HepG2 (cell line): Measurements from ENCODE around the gene ZFR2.

Experiments
- CTCF ChIP-seq: sonication (generic); formaldehyde crosslinking; IDR thresholded peaks from 2 replicates; pipeline ENCODE4 v1.5.0; 2020; ENCODE audit warnings: mild to moderate bottlenecking, missing genetic modification reagents, moderate library complexity
- HHEX ChIP-seq: IDR thresholded peaks from 2 replicates; pipeline ENCODE4 v1.6.1; 2016; ENCODE audit warnings: control low read depth
- HMGXB4 ChIP-seq, 2 experiments: sonication (generic) in 1 of 2; formaldehyde crosslinking in 1 of 2; IDR thresholded peaks; 2 replicates each; pipeline versions ENCODE4 v1.4.0 to v1.6.1; 2018 to 2020; ENCODE audit warnings: missing genetic modification reagents in 2 of 2, borderline replicate concordance in 1 of 2, low read depth in 1 of 2, mild to moderate bottlenecking in 1 of 2, missing biosample characterization in 1 of 2
- MIXL1 ChIP-seq: IDR thresholded peaks from 2 replicates; pipeline ENCODE4 v1.6.1; 2016
- SUZ12 ChIP-seq: fragments of 150-350 bp; IDR thresholded peaks from 2 replicates; pipeline ENCODE4 v1.6.1; 2014; ENCODE audit warnings: low read depth, low read length
- TBP ChIP-seq: sonication (generic); formaldehyde crosslinking; IDR thresholded peaks from 2 replicates; pipeline ENCODE4 v1.5.0; 2020; ENCODE audit warnings: missing genetic modification reagents
- U2AF1 ChIP-seq: fragments of 200-400 bp; formaldehyde crosslinking; optimal IDR thresholded peaks from 2 replicates; pipeline ENCODE3; 2017; ENCODE audit warnings: mild to moderate bottlenecking, low read depth, low read length

- TF ChIP-seq SUZ12 (no peak), TBP (CRISPR knock-in tag) (no peak), U2AF1 (no peak), HMGXB4 (CRISPR knock-in tag; IDR thresholded peaks at IDR 0.05; ENCODE audit: borderline replicate concordance in 1 of 2, low read depth in 1 of 2) (no peak), HHEX (CRISPR knock-in tag) (no peak), MIXL1 (CRISPR knock-in tag) (no peak), CTCF (CRISPR knock-in tag) (no peak)
Observed at GRCh38 chr19:3851254-3852176, 17.3 kb downstream of the ZFR2 start.
